COLO668 (cell line): Measurements from ENCODE around the gene FETUB.

Experiments used
- DNase-seq: peaks from one replicate; lab custom pipeline; 2025; ENCODE audit not compliant: unreplicated experiment; lab: John Stamatoyannopoulos, UW

FETUB gene

GRCh38 chr3:186639778-186640472, at the start of gene FETUB:
Gene FETUB (plus strand): TSS chr3:186640399. CDS start chr3:186640461, 62 bp downstream.
- DNase-seq = no peak

GRCh38 chr3:186590580-186591295, 49.5 kb upstream of the FETUB start:
- no peak for DNase-seq

GRCh38 chr3:186592682-186593081, 47.5 kb upstream of the FETUB start:
- DNase-seq = no peak

- no peak for DNase-seq
Measured at GRCh38 chr3:186593862-186594261, 46.3 kb upstream of the FETUB start.

- DNase-seq = no peak
Measured at GRCh38 chr3:186594591-186595113, 45.5 kb upstream of the FETUB start.

GRCh38 chr3:186596568-186597287, 43.5 kb upstream of the FETUB start:
- DNase-seq = no peak

GRCh38 chr3:186598108-186598784, 42.0 kb upstream of the FETUB start:
- no peak for DNase-seq

GRCh38 chr3:186598794-186599141, 41.4 kb upstream of the FETUB start:
- no peak for DNase-seq

GRCh38 chr3:186599142-186599784, 40.9 kb upstream of the FETUB start:
- DNase-seq = no peak

- no peak for DNase-seq
Measured at GRCh38 chr3:186599785-186600166, 40.4 kb upstream of the FETUB start.

- DNase-seq = no peak
Measured at GRCh38 chr3:186600896-186601295, 39.3 kb upstream of the FETUB start.

GRCh38 chr3:186603159-186603558, 37.0 kb upstream of the FETUB start:
- DNase-seq = no peak

GRCh38 chr3:186605078-186605477, 35.1 kb upstream of the FETUB start:
- DNase-seq = no peak

GRCh38 chr3:186605561-186606545, 34.3 kb upstream of the FETUB start:
- no peak for DNase-seq

GRCh38 chr3:186608624-186609215, 31.5 kb upstream of the FETUB start:
- DNase-seq = no peak

- no peak for DNase-seq
Measured at GRCh38 chr3:186609247-186609868, 30.8 kb upstream of the FETUB start.

GRCh38 chr3:186612065-186612464, 28.1 kb upstream of the FETUB start:
- no peak for DNase-seq

- DNase-seq = no peak
Measured at GRCh38 chr3:186612721-186613636, 27.2 kb upstream of the FETUB start, which contains the start of gene AHSG. Gene AHSG (plus strand): TSS chr3:186613060. CDS start chr3:186613142, 82 bp downstream.
